ENCODE data around the gene CREB3L1. TPM values are rescaled to one million over a fixed set of nuclear protein-coding genes. Genes with fewer than 3 reads are reported as not detected.

Gene CREB3L1
- total RNA-seq, 2 experiments from 2014 or later, result not detected

- peaks cover 35% of the 10 kb centered on the region for H3K27me3 Mint-ChIP-seq (ENCODE audit: low read depth)
- H3K9me3 Mint-ChIP-seq (ENCODE audit: insufficient read depth), result no peaks in the 10 kb centered on the region
- ATAC-seq, result no peak
- H3K27ac Mint-ChIP-seq, result no peak overlapping the region
- H3K4me3 Mint-ChIP-seq, result no peak overlapping the region
- peaks cover 35% of the 10 kb centered on the region for H3K4me1 Mint-ChIP-seq (ENCODE audit: low read depth)
- CTCF ChIA-PET, result interaction anchor here (1.7 to 8.3 kb wide), 3 partner anchors 9 to 95 kb away, joined by 7 to 92 read pairs (median 58); partner anchors contain the start of gene DGKZ
- POLR2A ChIA-PET, result no interaction called here
- peaks cover 3% of the 10 kb centered on the region for H3K36me3 Mint-ChIP-seq (ENCODE audit: low read depth)
- no peak for DNase-seq
These were observed 57.8 kb downstream of the CREB3L1 start for GRCh38 chr11:46335271-46335670.

- DNase-seq, result no peak
- ATAC-seq, result no peak
- H3K27me3 Mint-ChIP-seq (ENCODE audit: low read depth), result peaks cover 32% of the 10 kb centered on the region
- H3K4me3 Mint-ChIP-seq, result no peak overlapping the region
- H3K4me1 Mint-ChIP-seq (ENCODE audit: low read depth), result peaks cover 27% of the 10 kb centered on the region
- POLR2A ChIA-PET, result no interaction called here
- H3K9me3 Mint-ChIP-seq (ENCODE audit: insufficient read depth), result no peaks in the 10 kb centered on the region
- peaks cover 3% of the 10 kb centered on the region for H3K36me3 Mint-ChIP-seq (ENCODE audit: low read depth)
- H3K27ac Mint-ChIP-seq, result no peak overlapping the region
- CTCF ChIA-PET, result interaction anchor here (1.7 kb wide), 1 partner anchor 96 kb away, joined by 7 read pairs; no protein-coding TSS in a partner anchor
These were observed 58.6 kb downstream of the CREB3L1 start for GRCh38 chr11:46335890-46336562.

GRCh38 chr11:46336563-46337180, 59.2 kb downstream of the CREB3L1 start:
- Mint-ChIP-seq H3K4me3 (no peak overlapping the region), H3K9me3 (ENCODE audit: insufficient read depth) (no peaks in the 10 kb centered on the region), H3K36me3 (ENCODE audit: low read depth) (peaks cover 1% of the 10 kb centered on the region), H3K27me3 (ENCODE audit: low read depth) (peaks cover 28% of the 10 kb centered on the region), H3K4me1 (ENCODE audit: low read depth) (peaks cover 27% of the 10 kb centered on the region), H3K27ac (no peak overlapping the region)
- DNase-seq (no peak), ATAC-seq (no peak)
- CTCF ChIA-PET, result no interaction called here
- POLR2A ChIA-PET, result no interaction called here

GRCh38 chr11:46337626-46338345, 60.3 kb downstream of the CREB3L1 start:
- H3K9me3 Mint-ChIP-seq (ENCODE audit: insufficient read depth), result no peaks in the 10 kb centered on the region
- peaks cover 20% of the 10 kb centered on the region for H3K27me3 Mint-ChIP-seq (ENCODE audit: low read depth)
- POLR2A ChIA-PET, result no interaction called here

GRCh38 chr11:46338636-46338987, 61.1 kb downstream of the CREB3L1 start:
- ATAC-seq (no peak), DNase-seq (no peak)
- Mint-ChIP-seq H3K27me3 (ENCODE audit: low read depth) (peaks cover 19% of the 10 kb centered on the region), H3K4me1 (ENCODE audit: low read depth) (peaks cover 28% of the 10 kb centered on the region), H3K36me3 (ENCODE audit: low read depth) (no peaks in the 10 kb centered on the region), H3K9me3 (ENCODE audit: insufficient read depth) (no peaks in the 10 kb centered on the region), H3K4me3 (no peak overlapping the region), H3K27ac (no peak overlapping the region)
- ChIA-PET POLR2A (interaction anchor here (0.6 kb wide), 1 partner anchor 362 kb away, joined by 3 read pairs; the partner anchor contains the start of gene ZNF408), CTCF (no interaction called here)

More at GRCh38 chr11:46337626-46338345, 60.3 kb downstream of the CREB3L1 start:
- DNase-seq (no peak), ATAC-seq (no peak)
- CTCF ChIA-PET, result no interaction called here
- Mint-ChIP-seq H3K4me3 (no peak overlapping the region), H3K4me1 (ENCODE audit: low read depth) (peaks cover 29% of the 10 kb centered on the region), H3K27ac (no peak overlapping the region), H3K36me3 (ENCODE audit: low read depth) (no peaks in the 10 kb centered on the region)

- peaks cover 28% of the 10 kb centered on the region for H3K4me1 Mint-ChIP-seq (ENCODE audit: low read depth)
- POLR2A ChIA-PET, result interaction anchor here (0.6 to 1.2 kb wide), 2 partner anchors 7 to 362 kb away, joined by 3 read pairs; partner anchors contain the start of gene ZNF408
These were observed 61.7 kb downstream of the CREB3L1 start for GRCh38 chr11:46338988-46339666.

GRCh38 chr11:46339816-46340215, 62.4 kb downstream of the CREB3L1 start:
- no peak overlapping the region for H3K4me3 Mint-ChIP-seq
- no peaks in the 10 kb centered on the region for H3K36me3 Mint-ChIP-seq (ENCODE audit: low read depth)
- POLR2A ChIA-PET, result interaction anchor here (1.2 kb wide), 1 partner anchor 8 kb away, joined by 3 read pairs; no protein-coding TSS in a partner anchor
- H3K27ac Mint-ChIP-seq, result no peak overlapping the region
- DNase-seq (no peak), ATAC-seq (no peak)
- peaks cover 11% of the 10 kb centered on the region for H3K27me3 Mint-ChIP-seq (ENCODE audit: low read depth)
- H3K4me1 Mint-ChIP-seq (ENCODE audit: low read depth), result peaks cover 33% of the 10 kb centered on the region
- H3K9me3 Mint-ChIP-seq (ENCODE audit: insufficient read depth), result no peaks in the 10 kb centered on the region
- CTCF ChIA-PET, result interaction anchor here (1.4 to 4.8 kb wide), 2 partner anchors 12 to 24 kb away, joined by 5 to 24 read pairs; no protein-coding TSS in a partner anchor

More at GRCh38 chr11:46338988-46339666, 61.7 kb downstream of the CREB3L1 start:
- H3K4me3 Mint-ChIP-seq, result no peak overlapping the region
- peaks cover 17% of the 10 kb centered on the region for H3K27me3 Mint-ChIP-seq (ENCODE audit: low read depth)
- CTCF ChIA-PET, result interaction anchor here (1.4 to 4.8 kb wide), 2 partner anchors 13 to 23 kb away, joined by 5 to 24 read pairs; no protein-coding TSS in a partner anchor
- no peak for ATAC-seq
- DNase-seq, result no peak
- no peaks in the 10 kb centered on the region for H3K36me3 Mint-ChIP-seq (ENCODE audit: low read depth)
- H3K9me3 Mint-ChIP-seq (ENCODE audit: insufficient read depth), result no peaks in the 10 kb centered on the region
- H3K27ac Mint-ChIP-seq, result no peak overlapping the region

- DNase-seq, result no peak
- peaks cover 7% of the 10 kb centered on the region for H3K27me3 Mint-ChIP-seq (ENCODE audit: low read depth)
- H3K36me3 Mint-ChIP-seq (ENCODE audit: low read depth), result no peaks in the 10 kb centered on the region
- no peak for ATAC-seq
- H3K4me1 Mint-ChIP-seq (ENCODE audit: low read depth), result peaks cover 49% of the 10 kb centered on the region
- ChIA-PET POLR2A (no interaction called here), CTCF (interaction anchor here (1.2 to 6.1 kb wide), 5 partner anchors 9 to 103 kb away, joined by 3 to 58 read pairs (median 4); no protein-coding TSS in a partner anchor)
- no peaks in the 10 kb centered on the region for H3K9me3 Mint-ChIP-seq (ENCODE audit: insufficient read depth)
- no peak overlapping the region for H3K4me3 Mint-ChIP-seq
- no peak overlapping the region for H3K27ac Mint-ChIP-seq
These were observed 64.0 kb downstream of the CREB3L1 start for GRCh38 chr11:46341454-46341853.

- CTCF ChIA-PET, result interaction anchor here (1.2 to 6.1 kb wide), 6 partner anchors 10 to 104 kb away, joined by 3 to 58 read pairs (median 4); no protein-coding TSS in a partner anchor
- H3K36me3 Mint-ChIP-seq (ENCODE audit: low read depth), result no peaks in the 10 kb centered on the region
- POLR2A ChIA-PET, result no interaction called here
- peaks cover 50% of the 10 kb centered on the region for H3K4me1 Mint-ChIP-seq (ENCODE audit: low read depth)
- no peak overlapping the region for H3K4me3 Mint-ChIP-seq
- DNase-seq, result peak; percentile 48
- H3K9me3 Mint-ChIP-seq (ENCODE audit: insufficient read depth), result no peaks in the 10 kb centered on the region
- peak overlapping the region; percentile 13 for H3K27ac Mint-ChIP-seq
- peaks cover 7% of the 10 kb centered on the region for H3K27me3 Mint-ChIP-seq (ENCODE audit: low read depth)
- no peak for ATAC-seq
These were observed 64.8 kb downstream of the CREB3L1 start for GRCh38 chr11:46342239-46342638.

- POLR2A ChIA-PET, result interaction anchor here (1.2 kb wide), 1 partner anchor 18 kb away, joined by 4 read pairs; no protein-coding TSS in a partner anchor
These were observed 66.1 kb downstream of the CREB3L1 start for GRCh38 chr11:46343520-46343919.

GRCh38 chr11:46345131-46345597, 67.7 kb downstream of the CREB3L1 start:
- CTCF ChIA-PET, result interaction anchor here (0.8 to 17.2 kb wide), 5 partner anchors 13 to 106 kb away, joined by 3 to 381 read pairs (median 24); no protein-coding TSS in a partner anchor
- peaks cover 67% of the 10 kb centered on the region for H3K4me1 Mint-ChIP-seq (ENCODE audit: low read depth)
- ATAC-seq (no peak), DNase-seq (no peak)
- peaks cover 16% of the 10 kb centered on the region for H3K36me3 Mint-ChIP-seq (ENCODE audit: low read depth)
- peaks cover 7% of the 10 kb centered on the region for H3K27me3 Mint-ChIP-seq (ENCODE audit: low read depth)
- no peaks in the 10 kb centered on the region for H3K9me3 Mint-ChIP-seq (ENCODE audit: insufficient read depth)
- H3K4me3 Mint-ChIP-seq, result peak overlapping the region; percentile 71
- POLR2A ChIA-PET, result interaction anchor here (0.5 to 1.3 kb wide), 2 partner anchors 13 to 49 kb away, joined by 3 to 6 read pairs; no protein-coding TSS in a partner anchor
- peak overlapping the region; percentile 76 for H3K27ac Mint-ChIP-seq

More at GRCh38 chr11:46343520-46343919, 66.1 kb downstream of the CREB3L1 start:
- peaks cover 4% of the 10 kb centered on the region for H3K36me3 Mint-ChIP-seq (ENCODE audit: low read depth)
- DNase-seq (no peak), ATAC-seq (no peak)
- no peak overlapping the region for H3K4me3 Mint-ChIP-seq
- CTCF ChIA-PET, result interaction anchor here (0.5 to 6.1 kb wide), 9 partner anchors 9 to 186 kb away, joined by 3 to 58 read pairs (median 5); no protein-coding TSS in a partner anchor
- H3K4me1 Mint-ChIP-seq (ENCODE audit: low read depth), result peaks cover 51% of the 10 kb centered on the region
- H3K27ac Mint-ChIP-seq, result no peak overlapping the region
- H3K9me3 Mint-ChIP-seq (ENCODE audit: insufficient read depth), result no peaks in the 10 kb centered on the region
- peaks cover 7% of the 10 kb centered on the region for H3K27me3 Mint-ChIP-seq (ENCODE audit: low read depth)
